Hepatocyte (in vitro differentiated cells): ENCODE data around the gene HS2ST1. TPM values are rescaled to one million over a fixed set of nuclear protein-coding genes. Genes with fewer than 3 reads are reported as not detected.

Experiments
- DNase-seq: peaks from one replicate; pipeline ENCODE4 v3.0.0-alpha.2; 2016; ENCODE audit warnings: low spot score
- H2AFZ ChIP-seq: fragments of 200-600 bp; sonication (generic); 2 replicates; pipeline ENCODE4 v1.6.0; 2016; ENCODE audit warnings: antibody characterized with exemption, mild to moderate bottlenecking
- H3K27ac ChIP-seq: fragments of 200-600 bp; sonication (generic); 2 replicates; pipeline ENCODE4 v1.5.1; 2016; ENCODE audit warnings: mild to moderate bottlenecking
- H3K27me3 ChIP-seq: fragments of 200-600 bp; sonication (generic); 2 replicates; pipeline ENCODE4 v1.6.1; 2016
- H3K36me3 ChIP-seq: fragments of 200-600 bp; sonication (generic); replicated peaks from 2 replicates; pipeline ENCODE4 v1.5.1; 2016; ENCODE audit warnings: low read depth; ENCODE audit not compliant: insufficient read depth
- H3K4me1 ChIP-seq: fragments of 200-600 bp; sonication (generic); 2 replicates; pipeline ENCODE4 v1.5.1; 2016; ENCODE audit warnings: mild to moderate bottlenecking, moderate library complexity; ENCODE audit not compliant: insufficient read depth
- H3K4me2 ChIP-seq: fragments of 200-600 bp; sonication (generic); 2 replicates; pipeline ENCODE4 v1.6.0; 2016
- H3K4me3 ChIP-seq: fragments of 200-600 bp; sonication (generic); 2 replicates; pipeline ENCODE4 v1.5.1; 2016; ENCODE audit warnings: mild to moderate bottlenecking
- H3K79me2 ChIP-seq: fragments of 200-600 bp; sonication (generic); 2 replicates; pipeline ENCODE4 v1.6.0; 2017; ENCODE audit warnings: mild to moderate bottlenecking
- H3K9me2 ChIP-seq: fragments of 200-600 bp; sonication (generic); replicated peaks from 2 replicates; pipeline ENCODE4 v1.6.0; 2017; ENCODE audit warnings: mild to moderate bottlenecking; ENCODE audit not compliant: insufficient read depth
- H3K9me3 ChIP-seq: fragments of 200-600 bp; sonication (generic); 2 replicates; pipeline ENCODE4 v1.5.1; 2016; ENCODE audit warnings: low read depth, mild to moderate bottlenecking
- H4K20me1 ChIP-seq: fragments of 200-600 bp; sonication (generic); 2 replicates; pipeline ENCODE4 v1.6.0; 2016; ENCODE audit warnings: mild to moderate bottlenecking; ENCODE audit not compliant: insufficient read depth, poor library complexity, severe bottlenecking
- CTCF ChIP-seq: fragments of 200-600 bp; sonication (generic); IDR thresholded peaks from 2 replicates; pipeline ENCODE4 v1.5.1; 2016; ENCODE audit warnings: antibody characterized with exemption, mild to moderate bottlenecking; ENCODE audit not compliant: poor library complexity
- EZH2 ChIP-seq: fragments of 200-600 bp; sonication (generic); IDR thresholded peaks from 2 replicates; pipeline ENCODE4 v1.6.1; 2016; ENCODE audit warnings: antibody characterized with exemption, mild to moderate bottlenecking, borderline replicate concordance
- EZH2phosphoT487 ChIP-seq: fragments of 200-600 bp; sonication (generic); IDR thresholded peaks from one replicate; pipeline ENCODE4 v1.6.1; 2018; ENCODE audit warnings: antibody characterized with exemption, mild to moderate bottlenecking, low read depth, moderate library complexity; ENCODE audit not compliant: unreplicated experiment, severe bottlenecking
- WGBS: methylation state at CpG from one replicate; pipeline ENCODE4 v1.1.6; 2016; ENCODE audit warnings: low lambda C conversion rate; ENCODE audit errors: missing lambda C conversion rate; 5-methylcytosine and 5-hydroxymethylcytosine counted together
- polyA plus RNA-seq: library from polyadenylated mRNA; unstranded; fragments of >200 nt; fragmentation: Nextera tagmentation; extraction: Ambion mirVana; gene quantifications from 2 replicates; pipeline ENCODE4 v1.2.1, GENCODE V29; 2016
- total RNA-seq: library from RNA; depleted of rRNA; stranded (reverse); fragments of >200 nt; gene quantifications from 2 replicates; pipeline ENCODE4 v1.2.3, GENCODE V29; 2014

The HS2ST1 gene
- total and polyA plus RNA-seq, 2 experiments from 2014 or later, result 19.1 to 42.3 TPM

GRCh38 chr1:87144316-87144895 lies 230.0 kb downstream of the HS2ST1 start:
- Histone ChIP-seq H3K9me3 (no peaks in the 10 kb centered on the region), H3K4me1 (peaks cover 4% of the 10 kb centered on the region), H3K9me2 (no peaks in the 10 kb centered on the region), H3K27ac (no peak overlapping the region), H2AFZ (no peak overlapping the region), H3K4me2 (no peak overlapping the region), H3K4me3 (no peak overlapping the region), H3K36me3 (no peaks in the 10 kb centered on the region), H3K79me2 (no peaks in the 10 kb centered on the region), H3K27me3 (no peaks in the 10 kb centered on the region), H4K20me1 (no peaks in the 10 kb centered on the region)
- TF ChIP-seq EZH2phosphoT487 (no peak), EZH2 (no peak), CTCF (no peak)
- no peak for DNase-seq
- 86% methylated on average over 8 of the region's 8 CpGs for WGBS

- no peaks in the 10 kb centered on the region for H3K79me2 ChIP-seq
- no peaks in the 10 kb centered on the region for H3K36me3 ChIP-seq
- H2AFZ ChIP-seq, result no peak overlapping the region
- no peaks in the 10 kb centered on the region for H4K20me1 ChIP-seq
- no peak overlapping the region for H3K27ac ChIP-seq
- H3K27me3 ChIP-seq, result no peaks in the 10 kb centered on the region
- no peak overlapping the region for H3K4me2 ChIP-seq
- TF ChIP-seq EZH2, result no peak
- TF ChIP-seq EZH2phosphoT487, result no peak
- TF ChIP-seq CTCF, result no peak
- WGBS, result 97% methylated on average over 2 of the region's 2 CpGs
- H3K4me1 ChIP-seq, result peaks cover 8% of the 10 kb centered on the region
- no peak for DNase-seq
- no peak overlapping the region for H3K4me3 ChIP-seq
- no peaks in the 10 kb centered on the region for H3K9me3 ChIP-seq
- no peaks in the 10 kb centered on the region for H3K9me2 ChIP-seq
Measured at GRCh38 chr1:87144981-87145380, 230.5 kb downstream of the HS2ST1 start.

DNA sequence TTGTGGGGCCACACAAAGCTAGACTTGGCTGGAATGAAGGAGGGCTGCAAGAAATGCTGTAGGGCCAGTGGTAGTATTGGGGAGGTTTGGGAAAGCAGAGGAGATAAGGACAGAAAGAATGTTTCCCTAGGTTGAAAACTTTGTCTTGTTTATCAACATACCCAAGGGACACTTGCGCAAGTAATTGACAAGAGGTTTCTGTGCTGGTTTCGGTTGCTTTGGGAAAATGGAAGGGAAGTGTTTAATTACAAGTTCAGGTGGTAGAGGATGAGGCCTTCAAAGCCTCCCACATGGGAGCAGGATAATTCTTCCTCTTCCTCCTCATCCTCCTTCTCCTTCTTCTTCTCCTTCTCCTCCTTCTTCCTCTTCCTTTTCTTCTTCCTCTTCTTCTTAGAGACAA lies 232.1 kb downstream of the HS2ST1 start:
- no peaks in the 10 kb centered on the region for H3K27me3 ChIP-seq
- no peak for DNase-seq
- 91% methylated on average over 2 of the region's 2 CpGs for WGBS

More for the DNA sequence above, 232.1 kb downstream of the HS2ST1 start:
- H3K36me3 ChIP-seq, result no peaks in the 10 kb centered on the region
- H3K4me3 ChIP-seq, result no peak overlapping the region
- no peak overlapping the region for H2AFZ ChIP-seq
- peaks cover 21% of the 10 kb centered on the region for H3K4me1 ChIP-seq
- TF ChIP-seq CTCF, result no peak
- no peak for TF ChIP-seq EZH2phosphoT487
- no peak for TF ChIP-seq EZH2
- no peak overlapping the region for H3K27ac ChIP-seq
- H3K4me2 ChIP-seq, result no peak overlapping the region
- H4K20me1 ChIP-seq, result no peaks in the 10 kb centered on the region
- H3K79me2 ChIP-seq, result no peaks in the 10 kb centered on the region
- no peaks in the 10 kb centered on the region for H3K9me3 ChIP-seq
- no peaks in the 10 kb centered on the region for H3K9me2 ChIP-seq
